ENCODE results near the gene LPIN3. TPM values are rescaled to one million over a fixed set of nuclear protein-coding genes. Genes with fewer than 3 reads are reported as not detected.

LPIN3 gene
- total and polyA plus RNA-seq, 4 donors, result 2.7 to 6.0 (median 4.2) TPM

Other genes starting within 250 kb of the LPIN3 start
- gene PLCG1, start 203.3 kb upstream of the LPIN3 start, total RNA-seq, result 100 to 1,000 TPM in 1 of 2 donors, 10 to 100 TPM in 1; 96.7 to 129 TPM
- 100 to 1,000 TPM; 130 to 148 TPM for gene PLCG1, start 203.3 kb upstream of the LPIN3 start, polyA plus RNA-seq (ENCODE audit: insufficient read length in 2 of 2)
- gene ZHX3, start 23.1 kb upstream of the LPIN3 start, total RNA-seq, result 10 to 100 TPM; 28.5 to 31.7 TPM
- 10 to 100 TPM; 30.3 to 36.3 TPM for gene ZHX3, start 23.1 kb upstream of the LPIN3 start, polyA plus RNA-seq (ENCODE audit: insufficient read length in 2 of 2)
- gene EMILIN3, start 26.0 kb downstream of the LPIN3 start, total RNA-seq, result 10 to 100 TPM in 1 of 2 donors, 1 to 10 TPM in 1; 8.6 to 16.4 TPM
- gene EMILIN3, start 26.0 kb downstream of the LPIN3 start, polyA plus RNA-seq (ENCODE audit: insufficient read length in 2 of 2), result 1 to 10 TPM; 9.4 to 9.9 TPM